Measurements from ENCODE around the gene C2orf80. TPM values are rescaled to one million over a fixed set of nuclear protein-coding genes. Genes with fewer than 3 reads are reported as not detected.

Gene C2orf80
- total RNA-seq, 1 donor from 2014 or later: not detected

DNA sequence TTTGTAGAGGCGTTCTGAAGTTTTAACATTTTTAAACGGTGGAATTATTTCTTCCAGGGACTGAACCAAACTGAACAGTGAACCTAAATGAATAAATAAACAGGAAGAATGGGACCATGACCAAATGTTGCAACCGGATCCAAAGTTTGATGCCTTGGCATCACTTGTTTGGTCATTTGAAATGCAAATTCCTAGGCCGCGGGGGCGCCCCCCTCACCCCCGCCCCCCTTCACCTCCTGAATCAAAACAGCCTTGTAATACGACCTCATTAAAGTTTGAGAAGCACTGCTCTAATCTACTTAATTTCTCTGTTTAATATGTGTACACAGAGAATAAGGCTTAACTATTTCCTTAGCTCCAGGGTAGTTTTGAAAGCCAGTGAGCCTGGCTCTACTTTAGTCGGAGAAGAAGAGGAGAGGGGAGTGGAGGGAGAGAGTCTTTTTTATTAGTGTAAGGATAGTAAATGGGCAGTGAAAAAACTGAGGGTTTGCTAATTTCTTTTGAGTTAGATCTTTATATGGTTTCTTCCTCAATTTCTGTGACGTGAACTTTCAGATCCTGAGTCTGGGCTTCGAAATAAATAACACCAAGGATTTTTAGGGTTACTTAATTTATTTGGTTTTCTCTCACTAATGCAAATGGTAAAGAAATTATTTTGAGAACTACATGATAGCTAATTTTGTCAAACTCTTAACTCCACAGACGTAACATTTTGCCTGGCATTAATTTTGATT is 5.7 kb downstream of the C2orf80 start:
- DNase-seq (ENCODE audit: low spot score): peak; percentile 24
- no peaks in the 10 kb centered on the region for H3K9me3 ChIP-seq (ENCODE audit: low read depth)
- no peaks in the 10 kb centered on the region for H3K27me3 Mint-ChIP-seq (ENCODE audit: insufficient read depth, low read depth)
- no peaks in the 10 kb centered on the region for H3K36me3 Mint-ChIP-seq
- no peaks in the 10 kb centered on the region for H3K36me3 ChIP-seq
- no peak overlapping the region for H3K27ac Mint-ChIP-seq
- H3K4me3 Mint-ChIP-seq: peak overlapping the region; percentile 41
- H4K20me1 ChIP-seq (ENCODE audit: low read depth): no peaks in the 10 kb centered on the region
- peaks cover 34% of the 10 kb centered on the region for H3F3A ChIP-seq (ENCODE audit: low read depth)
- peak overlapping the region; percentile 87 for H2AFZ ChIP-seq (replicated peaks)
- H3K4me2 ChIP-seq: peak overlapping the region; percentile 70
- H3K27ac ChIP-seq: no peak overlapping the region
- H3K4me1 Mint-ChIP-seq: peaks cover 52% of the 10 kb centered on the region
- peaks cover 49% of the 10 kb centered on the region for H3K4me1 ChIP-seq
- H3K27me3 ChIP-seq: no peaks in the 10 kb centered on the region
- no peaks in the 10 kb centered on the region for H3K9me3 Mint-ChIP-seq
- H3K9ac ChIP-seq: no peak overlapping the region
- H3K4me3 ChIP-seq: peak overlapping the region; percentile 33
- no peaks in the 10 kb centered on the region for H3K79me2 ChIP-seq (ENCODE audit: low read depth)
- no peak for TF ChIP-seq EZH2 (IDR thresholded peaks at IDR 0.05)
- TF ChIP-seq, protein P1, sequence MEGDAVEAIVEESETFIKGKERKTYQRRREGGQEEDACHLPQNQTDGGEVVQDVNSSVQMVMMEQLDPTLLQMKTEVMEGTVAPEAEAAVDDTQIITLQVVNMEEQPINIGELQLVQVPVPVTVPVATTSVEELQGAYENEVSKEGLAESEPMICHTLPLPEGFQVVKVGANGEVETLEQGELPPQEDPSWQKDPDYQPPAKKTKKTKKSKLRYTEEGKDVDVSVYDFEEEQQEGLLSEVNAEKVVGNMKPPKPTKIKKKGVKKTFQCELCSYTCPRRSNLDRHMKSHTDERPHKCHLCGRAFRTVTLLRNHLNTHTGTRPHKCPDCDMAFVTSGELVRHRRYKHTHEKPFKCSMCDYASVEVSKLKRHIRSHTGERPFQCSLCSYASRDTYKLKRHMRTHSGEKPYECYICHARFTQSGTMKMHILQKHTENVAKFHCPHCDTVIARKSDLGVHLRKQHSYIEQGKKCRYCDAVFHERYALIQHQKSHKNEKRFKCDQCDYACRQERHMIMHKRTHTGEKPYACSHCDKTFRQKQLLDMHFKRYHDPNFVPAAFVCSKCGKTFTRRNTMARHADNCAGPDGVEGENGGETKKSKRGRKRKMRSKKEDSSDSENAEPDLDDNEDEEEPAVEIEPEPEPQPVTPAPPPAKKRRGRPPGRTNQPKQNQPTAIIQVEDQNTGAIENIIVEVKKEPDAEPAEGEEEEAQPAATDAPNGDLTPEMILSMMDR (IDR thresholded peaks at IDR 0.05): no peak
- TF ChIP-seq EZH2phosphoT487 (IDR thresholded peaks at IDR 0.05): no peak

GRCh38 chr2:208183526-208183925 is 6.3 kb downstream of the C2orf80 start:
- peak overlapping the region; percentile 14 for H3K4me3 Mint-ChIP-seq
- no peaks in the 10 kb centered on the region for H3K9me3 Mint-ChIP-seq
- peaks cover 46% of the 10 kb centered on the region for H3K4me1 Mint-ChIP-seq
- H3K9me3 ChIP-seq (ENCODE audit: low read depth): no peaks in the 10 kb centered on the region
- TF ChIP-seq EZH2 (IDR thresholded peaks at IDR 0.05) (no peak), EZH2phosphoT487 (IDR thresholded peaks at IDR 0.05) (no peak)
- TF ChIP-seq, protein P1 (IDR thresholded peaks at IDR 0.05): no peak
- H2AFZ ChIP-seq (replicated peaks): peak overlapping the region; percentile 87
- peak overlapping the region; percentile 70 for H3K4me2 ChIP-seq
- peaks cover 43% of the 10 kb centered on the region for H3K4me1 ChIP-seq
- no peaks in the 10 kb centered on the region for H3K79me2 ChIP-seq (ENCODE audit: low read depth)
- H3K9ac ChIP-seq: no peak overlapping the region
- no peaks in the 10 kb centered on the region for H3K27me3 ChIP-seq
- H3K36me3 Mint-ChIP-seq: no peaks in the 10 kb centered on the region
- H3K4me3 ChIP-seq: peak overlapping the region; percentile 33
- no peaks in the 10 kb centered on the region for H3K36me3 ChIP-seq
- no peak overlapping the region for H3K27ac Mint-ChIP-seq
- peaks cover 31% of the 10 kb centered on the region for H3F3A ChIP-seq (ENCODE audit: low read depth)
- H3K27ac ChIP-seq: no peak overlapping the region
- DNase-seq (ENCODE audit: low spot score): peak; percentile 37
- H3K27me3 Mint-ChIP-seq (ENCODE audit: insufficient read depth, low read depth): no peaks in the 10 kb centered on the region
- H4K20me1 ChIP-seq (ENCODE audit: low read depth): no peaks in the 10 kb centered on the region

DNA sequence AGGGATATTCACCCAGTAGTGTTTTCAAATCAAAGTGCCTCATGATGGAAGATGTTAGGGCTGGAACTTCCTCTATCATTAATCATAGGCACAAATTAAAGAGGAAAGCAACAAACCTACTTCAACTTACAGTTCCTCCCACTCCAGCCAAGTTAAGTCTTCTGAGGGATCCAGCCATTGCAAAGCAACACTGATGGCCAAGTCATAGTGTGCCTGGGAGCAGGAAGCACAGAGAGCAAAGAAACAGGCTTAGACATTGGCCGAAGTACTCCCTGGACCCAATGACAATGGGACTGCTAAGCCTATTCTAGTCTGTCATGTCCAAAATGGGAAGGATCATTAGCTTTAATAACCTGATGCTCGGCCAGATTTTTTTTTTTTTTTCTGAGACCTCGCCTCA is 7.0 kb downstream of the C2orf80 start:
- Histone ChIP-seq H3K27ac (no peak overlapping the region), H3K27me3 (no peaks in the 10 kb centered on the region), H3F3A (ENCODE audit: low read depth) (peaks cover 31% of the 10 kb centered on the region), H3K9ac (no peak overlapping the region), H3K4me3 (no peak overlapping the region), H3K4me1 (peaks cover 39% of the 10 kb centered on the region), H3K79me2 (ENCODE audit: low read depth) (no peaks in the 10 kb centered on the region), H3K4me2 (no peak overlapping the region), H3K9me3 (ENCODE audit: low read depth) (no peaks in the 10 kb centered on the region), H2AFZ (replicated peaks) (no peak overlapping the region), H3K36me3 (no peaks in the 10 kb centered on the region), H4K20me1 (ENCODE audit: low read depth) (no peaks in the 10 kb centered on the region)
- no peaks in the 10 kb centered on the region for H3K36me3 Mint-ChIP-seq
- H3K4me3 Mint-ChIP-seq: no peak overlapping the region
- H3K9me3 Mint-ChIP-seq: no peaks in the 10 kb centered on the region
- no peaks in the 10 kb centered on the region for H3K27me3 Mint-ChIP-seq (ENCODE audit: insufficient read depth, low read depth)
- TF ChIP-seq, protein P1 (IDR thresholded peaks at IDR 0.05): no peak
- TF ChIP-seq EZH2 (IDR thresholded peaks at IDR 0.05): no peak
- TF ChIP-seq EZH2phosphoT487 (IDR thresholded peaks at IDR 0.05): no peak
- no peak overlapping the region for H3K27ac Mint-ChIP-seq
- H3K4me1 Mint-ChIP-seq: peaks cover 41% of the 10 kb centered on the region
- DNase-seq (ENCODE audit: low spot score): no peak
